HG03103 (cell line): Measurements from ENCODE around the gene LARP6.
"Not testable (repeated sequence)": the region's sequence is repeated elsewhere in the genome, so short reads cannot be mapped to it uniquely, and the experiment has no call there.

Experiments
- ATAC-seq: cut with Tn5 transposase; IDR thresholded peaks from one replicate; pipeline ENCODE4 v1.9.1; 2021; ENCODE audit warnings: low read depth; ENCODE audit not compliant: unreplicated experiment

The LARP6 gene

GRCh38 chr15:70859322-70859908 is 5.5 kb upstream of the LARP6 start:
- no peak for ATAC-seq

DNA sequence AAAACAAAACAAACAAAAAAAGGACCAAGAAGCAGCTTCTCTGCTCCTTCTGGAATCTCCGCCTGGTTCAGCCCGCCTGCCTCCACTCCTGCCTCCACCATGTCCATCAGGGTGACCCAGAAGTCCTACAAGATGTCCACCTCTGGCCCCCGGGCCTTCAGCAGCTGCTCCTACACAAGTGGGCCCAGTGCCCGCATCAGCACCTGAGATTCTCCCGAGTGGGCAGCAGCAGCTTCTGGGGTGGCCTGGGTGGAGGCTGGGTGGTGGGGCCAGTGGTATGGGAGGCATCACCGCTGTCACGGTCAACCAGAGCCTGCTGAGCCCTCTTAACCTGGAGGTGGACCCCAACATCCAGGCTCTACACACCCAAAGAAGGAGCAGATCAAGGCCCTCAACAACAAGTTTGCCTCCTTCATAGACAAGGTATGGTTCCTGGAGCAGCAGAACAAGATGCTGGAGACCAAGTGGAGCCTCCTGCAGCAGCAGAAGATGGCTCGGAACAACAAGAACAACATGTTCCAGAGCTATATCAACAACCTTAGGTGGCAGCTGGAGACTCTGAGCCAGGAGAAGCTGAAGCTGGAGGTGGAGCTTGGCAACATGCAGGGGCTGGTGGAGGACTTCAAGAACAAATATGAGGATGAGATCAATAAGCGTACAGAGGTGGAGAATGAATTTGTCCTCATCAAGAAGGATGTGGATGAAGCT is 4.8 kb upstream of the LARP6 start:
- not testable (repeated sequence) for ATAC-seq

DNA sequence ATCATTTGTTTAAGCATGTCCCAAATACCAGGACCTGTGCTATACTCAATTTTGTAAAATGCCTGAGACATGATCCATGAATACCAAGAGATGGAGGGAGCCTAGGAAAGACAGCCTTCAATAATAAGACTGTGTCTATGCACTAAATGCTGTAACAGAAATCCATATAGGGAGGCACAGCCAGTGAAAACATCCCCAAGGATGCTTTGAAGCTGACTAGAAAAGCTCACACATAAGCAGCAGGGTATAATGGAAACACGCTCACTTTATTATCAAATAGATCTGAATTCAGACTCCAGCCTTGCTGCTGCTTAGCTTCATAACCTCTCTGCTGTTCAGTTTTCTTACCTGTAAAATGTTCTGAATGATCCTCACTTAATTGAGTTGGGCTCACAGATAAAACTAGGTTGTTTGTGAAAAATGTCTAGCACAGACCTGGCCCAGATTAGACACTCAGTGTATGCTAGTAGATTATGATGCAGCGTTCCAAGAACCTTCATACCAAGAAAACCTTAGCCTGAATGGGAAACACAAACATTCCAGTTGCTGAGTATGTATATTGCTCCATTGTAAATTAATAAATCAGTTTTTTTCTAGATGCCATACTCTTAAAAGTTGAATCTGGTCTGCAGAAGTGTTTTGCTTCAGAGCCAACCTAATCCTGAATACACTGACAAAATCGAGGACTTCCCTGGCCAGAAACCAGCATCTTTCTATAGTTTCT is 3.8 kb upstream of the LARP6 start:
- ATAC-seq = no peak

DNA sequence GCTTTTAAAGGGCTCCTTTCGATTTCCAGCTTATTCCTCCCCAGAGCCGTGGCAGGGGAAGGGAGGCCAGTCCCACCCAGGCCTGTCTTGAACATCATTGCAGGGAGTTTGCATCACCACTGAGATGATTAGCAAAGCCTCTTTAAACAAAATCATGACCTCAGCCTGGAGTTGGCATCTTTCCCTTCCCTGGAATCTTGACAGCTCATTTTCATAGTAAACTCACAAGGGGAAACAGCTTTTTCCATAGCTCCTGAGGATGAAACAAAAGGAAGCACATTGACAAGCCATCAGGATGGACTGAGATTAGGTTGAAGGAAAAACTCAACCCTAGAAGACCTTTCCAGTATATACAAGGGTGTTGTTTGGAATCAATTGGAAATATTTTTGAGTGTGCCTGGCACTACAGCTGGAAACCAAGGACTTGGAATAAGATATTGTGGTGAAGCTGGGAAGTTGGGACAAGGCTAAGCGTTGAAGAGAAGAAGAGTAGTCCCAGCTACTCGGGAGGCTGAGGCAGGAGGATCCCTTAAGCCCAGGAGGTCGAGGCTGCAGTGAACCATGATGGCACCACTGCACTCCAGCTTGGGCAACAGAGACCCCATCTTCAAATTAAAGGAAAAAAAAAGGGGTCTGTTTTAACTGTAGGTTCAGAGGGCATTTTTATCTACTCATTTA is 3.1 kb upstream of the LARP6 start:
- ATAC-seq = no peak

- no peak for ATAC-seq
These were observed 2.4 kb upstream of the LARP6 start for GRCh38 chr15:70856177-70856883.

- no peak for ATAC-seq
These were observed 1.8 kb upstream of the LARP6 start for GRCh38 chr15:70855764-70856163.

DNA sequence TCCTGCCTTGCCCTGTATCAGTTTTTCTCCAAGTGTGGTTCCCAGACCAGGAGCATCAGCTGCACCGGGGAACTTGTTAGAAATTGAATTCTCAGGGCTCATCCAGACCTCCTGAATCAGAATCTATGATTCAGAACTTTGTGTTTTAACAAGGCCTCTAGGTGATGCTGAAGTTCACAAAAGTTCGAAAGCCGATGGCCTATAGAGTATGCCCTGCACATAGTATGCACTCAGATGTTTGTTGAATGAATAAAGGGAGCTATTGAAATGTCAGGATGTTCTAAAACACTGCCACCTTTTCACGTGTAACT is 664 bp upstream of the LARP6 start:
- no peak for ATAC-seq

DNA sequence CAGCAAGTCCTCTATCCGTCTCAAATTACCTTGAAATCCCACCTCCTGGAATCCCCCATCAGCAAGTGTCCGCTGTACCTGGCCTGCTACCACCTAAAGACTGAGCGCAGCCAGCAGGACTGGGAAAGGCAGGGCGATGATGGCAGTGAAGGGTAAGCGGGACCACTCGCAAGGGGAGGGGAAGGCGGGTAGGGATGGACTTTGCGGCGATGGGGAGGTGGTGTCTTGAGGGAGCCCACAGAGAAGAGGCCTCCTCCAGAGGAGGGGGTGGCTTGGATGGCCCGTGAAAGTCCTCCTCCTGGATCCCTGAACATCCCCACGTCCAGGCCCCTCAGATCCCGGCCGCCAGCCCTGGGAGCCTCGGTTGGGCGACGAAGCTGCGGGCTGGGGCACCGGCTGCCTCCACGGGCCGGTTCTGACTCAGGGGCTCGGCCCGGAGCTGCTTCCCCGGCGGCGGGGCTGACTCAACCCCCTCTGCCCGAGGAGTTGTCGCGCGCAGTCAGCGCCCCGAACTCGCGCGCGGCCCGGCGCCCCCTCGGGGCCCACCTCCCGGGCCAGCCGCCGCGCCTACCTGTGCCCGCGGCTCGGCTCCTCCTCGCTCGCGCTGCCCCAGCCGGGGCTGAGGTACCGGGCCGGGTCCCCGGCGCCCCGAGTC is 512 bp downstream of the LARP6 start:
- no peak for ATAC-seq

GRCh38 chr15:70852501-70853317 is 1.2 kb downstream of the LARP6 start:
- no peak for ATAC-seq

DNA sequence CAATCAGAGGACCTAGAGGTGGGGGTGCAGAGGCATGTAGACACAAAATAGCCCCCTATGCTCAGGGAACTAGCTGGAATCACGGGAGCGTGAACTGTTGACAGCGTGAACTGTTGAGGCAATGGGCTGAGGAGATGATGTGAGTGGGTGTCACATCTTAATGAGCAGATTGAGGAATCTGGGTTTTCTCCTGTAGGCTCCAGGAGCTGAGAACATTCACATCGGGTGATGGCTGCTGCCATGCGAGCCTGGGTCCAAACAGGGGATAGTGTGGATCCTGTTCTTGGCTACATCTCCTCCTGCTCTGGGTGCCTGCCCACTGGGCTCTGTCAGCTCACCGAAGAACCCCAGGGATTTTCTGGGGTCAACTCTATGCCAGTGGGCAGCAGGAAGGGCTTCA is 2.1 kb downstream of the LARP6 start:
- ATAC-seq = no peak

DNA sequence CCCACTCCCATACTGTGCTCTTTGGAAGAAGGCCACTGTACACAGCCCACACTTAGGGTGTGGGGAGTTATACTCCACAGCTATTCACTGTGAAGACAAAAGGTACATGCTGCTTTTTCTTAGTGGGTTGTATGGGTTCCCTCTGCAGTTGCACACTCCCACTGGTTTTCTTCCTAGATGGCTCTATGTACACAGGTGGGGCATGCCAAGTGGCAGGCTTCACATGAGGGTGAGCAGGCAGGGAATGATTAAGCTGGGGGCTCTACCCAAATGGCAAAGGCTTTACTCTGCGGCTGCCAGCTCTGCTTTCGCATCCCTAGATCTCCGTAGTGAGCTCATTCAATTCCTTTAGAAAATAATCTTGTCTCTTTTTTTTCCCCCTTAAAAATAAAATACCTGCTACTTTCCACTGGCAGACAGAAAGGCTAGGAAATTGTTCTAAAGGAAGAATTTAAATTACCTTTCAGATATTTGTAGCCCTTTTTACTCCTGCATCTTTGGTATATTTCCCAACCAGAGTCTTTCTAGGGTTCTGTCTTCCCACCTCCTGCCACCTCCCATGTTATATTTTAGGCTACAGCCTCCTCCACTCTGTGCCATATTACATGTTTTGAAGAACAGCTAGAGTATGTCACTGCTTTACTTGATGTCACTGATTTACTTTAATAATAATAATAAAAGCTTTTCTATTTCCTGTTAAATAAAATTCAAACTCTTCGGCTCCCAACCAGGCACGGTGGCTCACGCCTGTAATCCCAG is 8.2 kb downstream of the LARP6 start:
- ATAC-seq = no peak

- ATAC-seq = no peak
These were observed 16.5 kb downstream of the LARP6 start for GRCh38 chr15:70837476-70837875.

- ATAC-seq = no peak
These were observed 18.1 kb downstream of the LARP6 start for GRCh38 chr15:70835841-70836240.

DNA sequence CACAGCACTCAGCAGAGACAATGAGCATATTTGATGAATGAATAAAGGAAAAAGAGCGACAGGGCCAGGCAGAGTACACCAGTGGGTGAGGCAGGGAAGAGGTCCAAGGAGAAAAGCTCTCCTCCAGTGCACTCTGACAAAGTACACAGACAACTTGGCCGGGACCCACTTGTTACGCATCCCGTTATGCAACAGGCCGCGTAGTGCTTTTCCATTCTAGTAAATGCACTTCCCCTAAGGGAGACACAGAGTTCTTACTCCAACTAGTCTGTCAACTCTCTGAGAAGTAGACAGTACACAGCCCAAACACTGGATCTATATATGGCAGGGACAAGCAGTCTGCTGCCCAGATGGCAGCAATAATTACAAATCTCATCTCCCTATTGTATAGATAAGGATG is 18.5 kb downstream of the LARP6 start:
- no peak for ATAC-seq

DNA sequence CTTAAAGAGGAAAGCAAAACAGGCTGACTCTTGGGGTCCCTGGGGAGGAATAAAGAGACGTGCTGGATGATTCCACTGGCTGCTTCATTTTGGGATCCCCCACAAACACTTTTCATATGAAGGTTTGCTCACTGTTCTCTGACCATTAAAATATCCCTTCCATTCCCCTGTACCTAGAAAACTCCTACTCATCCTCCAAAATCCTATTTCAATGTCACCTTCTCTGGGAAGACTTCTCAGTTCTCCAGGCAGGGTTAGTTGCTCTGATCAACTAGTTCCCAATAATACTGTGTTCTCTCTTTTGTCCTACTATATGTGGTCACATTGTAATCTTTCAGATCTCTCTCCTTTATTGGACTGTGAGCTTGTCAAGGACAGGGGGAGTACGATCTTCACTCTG is 19.0 kb downstream of the LARP6 start:
- no peak for ATAC-seq

DNA sequence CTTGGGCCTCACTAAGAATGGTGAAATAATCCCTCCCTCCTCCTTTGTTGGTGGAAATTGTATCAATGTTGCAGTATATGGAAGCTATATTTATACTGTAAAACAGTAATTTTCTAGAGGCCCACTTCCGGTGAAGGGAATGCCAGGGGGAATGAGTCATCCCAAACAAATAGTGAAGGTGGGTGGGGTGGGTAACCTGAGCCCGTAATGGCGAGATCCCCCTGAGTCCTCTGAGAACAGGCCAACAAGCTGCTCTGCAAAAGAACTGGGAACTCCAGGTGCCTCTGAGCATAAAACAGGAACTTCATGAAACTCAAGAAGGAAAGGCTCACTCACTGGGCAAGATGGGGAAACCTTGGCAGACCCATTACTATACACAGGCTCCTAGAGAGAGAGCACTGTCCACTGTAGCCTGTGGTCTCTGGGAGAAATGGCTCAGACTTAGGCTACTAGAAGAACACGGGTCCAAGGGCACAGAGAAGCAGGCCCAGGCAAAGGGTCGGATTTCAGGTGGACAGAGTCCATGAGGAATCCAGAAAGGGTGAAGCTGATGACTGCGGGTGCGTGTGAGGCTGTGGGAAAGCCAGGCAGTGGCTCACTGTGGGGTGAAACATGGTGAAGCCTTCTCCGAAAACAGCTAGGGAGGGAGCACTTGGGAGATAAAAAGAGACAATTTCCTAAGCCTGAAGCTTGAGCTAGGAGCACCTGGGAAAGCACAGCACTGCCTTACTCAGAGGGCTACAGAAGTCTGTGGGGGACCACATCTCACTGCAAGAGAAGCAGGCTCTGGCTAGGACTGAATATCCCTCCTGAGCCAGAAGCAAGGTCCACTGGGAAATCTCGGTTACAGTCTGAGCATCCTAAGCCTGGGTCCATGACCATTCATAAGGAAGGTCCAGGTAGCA is 19.8 kb downstream of the LARP6 start:
- no peak for ATAC-seq

DNA sequence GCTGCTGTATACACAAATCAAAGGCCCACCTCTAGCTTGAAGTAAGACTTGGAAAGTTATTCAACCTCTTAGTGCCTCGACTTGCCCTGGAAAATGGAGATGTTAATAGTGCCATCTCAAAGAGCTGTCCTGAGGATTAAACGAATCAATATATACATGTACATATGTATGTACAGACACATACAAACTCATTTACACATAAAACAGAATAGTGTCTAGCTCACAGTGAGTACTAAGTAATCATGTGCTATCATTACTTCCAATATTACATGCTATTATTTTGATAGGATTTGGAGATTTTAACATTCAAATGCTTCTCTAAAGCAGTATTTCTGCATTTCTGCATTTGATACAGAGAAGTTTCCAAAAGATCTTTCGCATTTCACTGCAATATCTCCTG is 20.5 kb downstream of the LARP6 start:
- ATAC-seq = no peak

DNA sequence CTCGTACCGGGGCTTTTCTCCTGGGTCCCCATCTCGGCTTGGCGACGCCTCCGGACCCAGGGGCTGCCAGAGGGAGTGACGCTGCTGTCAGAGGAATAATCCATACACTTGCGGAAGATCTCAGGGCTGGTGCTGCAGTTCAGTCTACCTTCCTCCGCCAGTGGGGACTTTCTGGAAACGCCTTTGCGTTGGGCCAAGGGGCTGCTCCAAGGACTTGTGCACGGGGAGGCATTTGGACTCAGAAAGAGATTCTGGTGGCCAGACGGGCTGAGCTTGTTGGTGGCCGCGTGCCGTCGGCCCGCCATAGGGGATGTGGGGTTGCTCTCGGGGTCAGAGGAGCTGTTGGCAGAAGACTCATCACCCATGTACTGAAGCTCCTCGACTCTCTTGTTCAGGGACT is 21.8 kb downstream of the LARP6 start:
- ATAC-seq = no peak
